ENCODE measurements around the gene HYAL3.

- TF ChIP-seq EZH2 (IDR thresholded peaks at IDR 0.05; ENCODE audit: insufficient read depth, poor library complexity, severe bottlenecking) (no peak), EZH2phosphoT487 (IDR thresholded peaks at IDR 0.05; ENCODE audit: insufficient read depth, low read depth) (no peak)
Measured at GRCh38 chr3:50337175-50337861, 38.1 kb upstream of the HYAL3 start.

Measured in GM23248 (cell line).